ENCODE results near the gene CCDC138. TPM values are rescaled to one million over a fixed set of nuclear protein-coding genes. Genes with fewer than 3 reads are reported as not detected.

The CCDC138 gene
- total RNA-seq, 1 donor from 2014 or later, result 4.1 TPM

DNA sequence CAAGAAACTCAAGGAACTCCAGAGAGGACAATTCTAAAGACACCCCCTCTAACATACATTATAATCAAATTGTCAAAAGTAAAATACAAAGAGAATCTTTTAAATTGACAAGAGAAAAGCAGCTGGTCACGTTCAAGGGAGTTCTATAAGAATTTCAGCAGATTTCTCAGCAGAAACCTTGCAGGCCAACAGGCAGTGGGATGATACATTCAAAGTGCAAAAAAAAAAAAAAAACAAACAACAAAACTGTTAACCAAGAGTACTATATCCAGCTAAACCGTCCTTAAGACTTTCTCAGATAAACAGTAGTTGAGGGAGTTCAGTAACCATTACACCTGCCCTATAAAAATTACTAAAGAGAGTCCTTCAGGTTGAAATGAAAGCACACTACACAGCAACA lies 33.9 kb downstream of the CCDC138 start:
- Mint-ChIP-seq H3K27ac (ENCODE audit: unreplicated experiment) (no peak overlapping the region), H3K36me3 (ENCODE audit: low read depth) (peaks cover 29% of the 10 kb centered on the region), H3K4me3 (ENCODE audit: unreplicated experiment) (no peak overlapping the region), H3K9me3 (ENCODE audit: low read depth) (peaks cover 16% of the 10 kb centered on the region), H3K4me1 (ENCODE audit: low read depth) (no peaks in the 10 kb centered on the region), H3K27me3 (ENCODE audit: low read depth) (no peaks in the 10 kb centered on the region)
- DNase-seq (ENCODE audit: low spot score), result no peak
- TF ChIP-seq, protein P1, sequence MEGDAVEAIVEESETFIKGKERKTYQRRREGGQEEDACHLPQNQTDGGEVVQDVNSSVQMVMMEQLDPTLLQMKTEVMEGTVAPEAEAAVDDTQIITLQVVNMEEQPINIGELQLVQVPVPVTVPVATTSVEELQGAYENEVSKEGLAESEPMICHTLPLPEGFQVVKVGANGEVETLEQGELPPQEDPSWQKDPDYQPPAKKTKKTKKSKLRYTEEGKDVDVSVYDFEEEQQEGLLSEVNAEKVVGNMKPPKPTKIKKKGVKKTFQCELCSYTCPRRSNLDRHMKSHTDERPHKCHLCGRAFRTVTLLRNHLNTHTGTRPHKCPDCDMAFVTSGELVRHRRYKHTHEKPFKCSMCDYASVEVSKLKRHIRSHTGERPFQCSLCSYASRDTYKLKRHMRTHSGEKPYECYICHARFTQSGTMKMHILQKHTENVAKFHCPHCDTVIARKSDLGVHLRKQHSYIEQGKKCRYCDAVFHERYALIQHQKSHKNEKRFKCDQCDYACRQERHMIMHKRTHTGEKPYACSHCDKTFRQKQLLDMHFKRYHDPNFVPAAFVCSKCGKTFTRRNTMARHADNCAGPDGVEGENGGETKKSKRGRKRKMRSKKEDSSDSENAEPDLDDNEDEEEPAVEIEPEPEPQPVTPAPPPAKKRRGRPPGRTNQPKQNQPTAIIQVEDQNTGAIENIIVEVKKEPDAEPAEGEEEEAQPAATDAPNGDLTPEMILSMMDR (IDR thresholded peaks at IDR 0.05), result no peak

DNA sequence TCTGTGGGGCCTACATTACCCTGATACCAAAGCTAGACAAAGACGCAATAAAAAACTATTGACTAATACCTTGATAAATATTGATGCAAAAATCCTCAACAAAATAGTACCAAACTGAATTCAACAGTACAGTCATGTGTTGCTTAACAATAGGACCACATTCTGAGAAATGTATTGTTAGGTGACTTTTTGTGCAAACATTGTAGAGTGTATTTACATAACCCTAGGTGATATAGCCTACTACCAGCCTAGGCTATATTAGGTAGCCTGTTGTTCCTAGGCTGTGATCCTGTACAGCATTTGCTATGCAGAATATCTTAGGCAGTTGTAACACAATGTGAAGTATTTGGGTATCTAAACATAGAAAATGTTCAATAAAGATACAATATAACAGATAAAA lies 36.7 kb downstream of the CCDC138 start:
- TF ChIP-seq, protein P1 (IDR thresholded peaks at IDR 0.05), result no peak
- peaks cover 22% of the 10 kb centered on the region for H3K36me3 Mint-ChIP-seq (ENCODE audit: low read depth)
- H3K27me3 Mint-ChIP-seq (ENCODE audit: low read depth), result no peaks in the 10 kb centered on the region
- H3K4me3 Mint-ChIP-seq (ENCODE audit: unreplicated experiment), result no peak overlapping the region
- no peak for DNase-seq (ENCODE audit: low spot score)
- no peak overlapping the region for H3K27ac Mint-ChIP-seq (ENCODE audit: unreplicated experiment)
- H3K9me3 Mint-ChIP-seq (ENCODE audit: low read depth), result peaks cover 16% of the 10 kb centered on the region
- no peaks in the 10 kb centered on the region for H3K4me1 Mint-ChIP-seq (ENCODE audit: low read depth)

DNA sequence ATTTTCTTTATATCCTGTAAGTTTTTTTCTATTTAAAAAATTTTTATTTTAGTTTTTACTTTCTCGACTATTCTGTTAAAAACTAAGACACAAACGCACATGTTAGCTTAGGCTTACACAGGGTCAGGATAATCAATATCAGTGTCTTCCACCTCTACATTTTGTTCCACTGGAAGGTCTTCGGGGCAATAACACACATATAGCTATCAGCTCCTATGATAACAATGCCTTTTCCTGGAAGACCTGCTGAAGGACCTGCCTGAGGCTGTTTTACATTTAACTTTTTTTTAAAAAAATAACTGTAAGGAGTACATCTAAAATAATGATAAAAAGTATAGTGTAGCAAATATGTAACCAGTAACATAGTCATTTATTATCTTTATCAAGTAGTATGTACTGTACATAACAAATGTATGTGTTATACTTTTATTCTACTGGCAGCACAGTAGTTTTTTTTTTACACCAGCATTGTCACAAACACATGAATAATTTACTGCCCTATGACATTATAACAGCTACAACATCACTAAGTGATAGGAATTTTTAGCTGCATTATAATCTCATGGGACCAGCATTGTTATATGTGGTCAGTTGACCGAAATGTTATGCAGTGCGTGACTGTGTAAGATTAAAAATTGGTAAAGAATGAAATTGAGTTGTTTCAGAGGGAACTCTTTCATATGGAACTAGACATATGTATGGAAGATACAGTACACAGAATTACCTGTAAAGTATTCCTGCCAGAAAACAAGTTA lies 37.9 kb downstream of the CCDC138 start:
- Mint-ChIP-seq H3K27me3 (ENCODE audit: low read depth) (no peaks in the 10 kb centered on the region), H3K9me3 (ENCODE audit: low read depth) (peaks cover 11% of the 10 kb centered on the region), H3K4me3 (ENCODE audit: unreplicated experiment) (no peak overlapping the region), H3K27ac (ENCODE audit: unreplicated experiment) (no peak overlapping the region), H3K36me3 (ENCODE audit: low read depth) (peaks cover 15% of the 10 kb centered on the region), H3K4me1 (ENCODE audit: low read depth) (no peaks in the 10 kb centered on the region)
- DNase-seq (ENCODE audit: low spot score), result no peak
- TF ChIP-seq, protein P1 (IDR thresholded peaks at IDR 0.05), result no peak

DNA sequence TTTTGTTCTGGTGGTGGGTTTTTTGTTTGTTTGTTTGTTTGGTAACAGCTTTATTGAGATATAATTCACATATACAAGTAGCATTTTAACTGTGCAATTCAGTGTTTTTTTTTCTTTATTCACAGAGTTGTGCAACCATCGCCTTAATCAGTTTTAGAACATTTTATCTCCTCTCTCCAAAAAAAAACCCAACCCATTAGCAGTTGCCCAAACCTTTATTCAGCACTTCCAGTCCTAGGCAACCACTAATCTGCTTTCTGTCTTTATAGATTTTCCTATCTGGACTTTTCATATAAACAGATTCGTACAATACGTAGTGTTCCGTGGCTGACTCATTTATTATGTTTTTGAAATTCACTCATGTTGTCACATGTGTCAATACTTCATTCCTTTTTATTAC lies 38.7 kb downstream of the CCDC138 start:
- Mint-ChIP-seq H3K4me3 (ENCODE audit: unreplicated experiment) (no peak overlapping the region), H3K4me1 (ENCODE audit: low read depth) (no peaks in the 10 kb centered on the region), H3K27ac (ENCODE audit: unreplicated experiment) (no peak overlapping the region), H3K27me3 (ENCODE audit: low read depth) (no peaks in the 10 kb centered on the region), H3K9me3 (ENCODE audit: low read depth) (peaks cover 3% of the 10 kb centered on the region), H3K36me3 (ENCODE audit: low read depth) (peaks cover 7% of the 10 kb centered on the region)
- TF ChIP-seq, protein P1 (IDR thresholded peaks at IDR 0.05), result no peak
- no peak for DNase-seq (ENCODE audit: low spot score)

DNA sequence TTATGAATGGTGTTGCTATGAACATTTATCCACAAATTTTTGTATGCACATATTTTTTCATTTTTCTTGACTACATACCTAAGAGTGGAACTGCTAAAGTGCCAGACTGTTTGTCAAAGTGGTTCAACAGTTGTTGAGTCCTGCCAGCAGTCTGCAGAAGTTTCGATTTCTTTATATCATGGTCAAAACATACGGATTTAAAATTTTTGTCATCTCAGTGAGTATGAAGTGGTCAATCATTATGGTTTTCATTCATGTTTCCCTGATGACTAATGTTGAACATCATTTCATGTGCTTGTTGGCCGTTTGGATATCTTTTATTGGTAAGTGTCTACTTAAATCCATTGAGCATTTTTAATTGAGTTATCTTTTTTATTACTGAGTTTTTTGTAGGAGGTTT lies 39.2 kb downstream of the CCDC138 start:
- TF ChIP-seq, protein P1 (IDR thresholded peaks at IDR 0.05), result no peak
- DNase-seq (ENCODE audit: low spot score), result no peak
- H3K27me3 Mint-ChIP-seq (ENCODE audit: low read depth), result no peaks in the 10 kb centered on the region
- H3K9me3 Mint-ChIP-seq (ENCODE audit: low read depth), result no peaks in the 10 kb centered on the region
- no peak overlapping the region for H3K4me3 Mint-ChIP-seq (ENCODE audit: unreplicated experiment)
- H3K36me3 Mint-ChIP-seq (ENCODE audit: low read depth), result peaks cover 4% of the 10 kb centered on the region
- no peaks in the 10 kb centered on the region for H3K4me1 Mint-ChIP-seq (ENCODE audit: low read depth)
- no peak overlapping the region for H3K27ac Mint-ChIP-seq (ENCODE audit: unreplicated experiment)

Data from chondrocyte (in vitro differentiated cells).